Measurements from ENCODE around the gene CYP4F3.
A peak's percentile ranks its signal among the peaks of the same experiment; 100 is the strongest.
"Not testable (repeated sequence)": the region's sequence is repeated elsewhere in the genome, so short reads cannot be mapped to it uniquely, and the experiment has no call there.

Gene CYP4F3

GRCh38 chr19:15671891-15672579, 31.3 kb downstream of the CYP4F3 start:
- no peak for DNase-seq

- no peak for DNase-seq
Observed at GRCh38 chr19:15672580-15673175, 32.0 kb downstream of the CYP4F3 start, which contains the start of gene CYP4F12. Gene CYP4F12 (plus strand): TSS chr19:15673087. CDS start chr19:15673530, 443 bp downstream.

GRCh38 chr19:15673176-15673654, 32.5 kb downstream of the CYP4F3 start:
- no peak for DNase-seq

- DNase-seq = no peak
Observed at GRCh38 chr19:15675560-15675959, 34.9 kb downstream of the CYP4F3 start.

- DNase-seq = no peak
Observed at GRCh38 chr19:15679089-15679488, 38.4 kb downstream of the CYP4F3 start.

- DNase-seq = not testable (repeated sequence)
Observed at GRCh38 chr19:15679865-15680264, 39.2 kb downstream of the CYP4F3 start.

GRCh38 chr19:15680478-15681322, 40.0 kb downstream of the CYP4F3 start:
- no peak for DNase-seq

GRCh38 chr19:15683411-15683810, 42.7 kb downstream of the CYP4F3 start:
- no peak for DNase-seq

- DNase-seq = no peak
Observed at GRCh38 chr19:15684828-15685227, 44.1 kb downstream of the CYP4F3 start.

GRCh38 chr19:15696654-15697194, 56.0 kb downstream of the CYP4F3 start:
- DNase-seq = no peak

- no peak for DNase-seq
Observed at GRCh38 chr19:15701757-15702533, 61.2 kb downstream of the CYP4F3 start.

GRCh38 chr19:15702534-15702930, 61.8 kb downstream of the CYP4F3 start:
- peak in 2 of 3 experiments; percentile 23 to 28 for DNase-seq
